GM21528 (cell line): Measurements from ENCODE around the gene DGCR6.
"Not testable (repeated sequence)": the region's sequence is repeated elsewhere in the genome, so short reads cannot be mapped to it uniquely, and the experiment has no call there.

Experiments used
- ATAC-seq: cut with Tn5 transposase; IDR thresholded peaks from one replicate; pipeline ENCODE4 v1.9.1; 2021; ENCODE audit warnings: mild to moderate bottlenecking, moderate library complexity; ENCODE audit not compliant: unreplicated experiment, low FRiP score

Gene DGCR6

GRCh38 chr22:18959266-18959665 is 53.1 kb downstream of the DGCR6 start:
- ATAC-seq = not testable (repeated sequence)

- not testable (repeated sequence) for ATAC-seq
Measured at GRCh38 chr22:18959741-18960140, 53.6 kb downstream of the DGCR6 start.

GRCh38 chr22:18960166-18960820 is 54.2 kb downstream of the DGCR6 start:
- not testable (repeated sequence) for ATAC-seq

GRCh38 chr22:18961201-18961600 is 55.1 kb downstream of the DGCR6 start:
- not testable (repeated sequence) for ATAC-seq
